HG02798 (cell line): ENCODE measurements around the gene MLKL.
"Not testable (repeated sequence)": the region's sequence is repeated elsewhere in the genome, so short reads cannot be mapped to it uniquely, and the experiment has no call there.

ENCODE experiments used
- ATAC-seq: cut with Tn5 transposase; IDR thresholded peaks from one replicate; pipeline ENCODE4 v1.9.1; 2021; ENCODE audit warnings: mild to moderate bottlenecking; ENCODE audit not compliant: unreplicated experiment, poor library complexity

The MLKL gene

GRCh38 chr16:74734361-74735161 is 33.9 kb upstream of the MLKL start:
- ATAC-seq = no peak

DNA sequence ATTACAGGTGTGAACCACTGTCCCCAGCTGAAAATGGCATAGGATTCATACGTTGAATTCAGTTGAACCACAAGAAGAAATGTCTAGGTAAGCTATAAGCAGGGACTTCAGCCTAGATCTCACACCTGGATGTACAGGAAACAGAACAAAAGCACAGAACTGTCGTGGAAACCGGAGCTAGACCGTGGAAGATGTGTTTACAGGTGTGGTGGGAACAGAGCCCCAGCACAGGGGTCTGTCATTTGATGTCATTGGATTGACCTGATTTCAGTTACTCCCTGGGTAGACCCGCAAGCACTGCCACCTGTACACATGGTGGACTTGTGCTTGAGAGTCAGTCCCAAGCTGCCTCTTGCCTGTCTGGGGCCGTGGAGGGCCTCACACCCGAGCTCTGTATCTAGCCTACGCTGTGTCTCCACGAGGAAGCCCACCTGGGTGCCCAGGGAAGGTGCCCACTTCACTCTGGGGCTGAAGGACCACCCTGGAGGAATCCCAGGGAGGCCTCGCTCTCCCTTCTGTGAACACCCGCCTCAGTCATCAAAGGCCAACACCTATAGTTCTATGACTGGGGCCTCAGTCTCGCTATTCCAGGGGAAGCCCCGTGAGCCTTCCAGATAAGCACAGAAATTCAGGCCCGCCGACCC is 32.2 kb upstream of the MLKL start:
- no peak for ATAC-seq

GRCh38 chr16:74731853-74732477 is 31.3 kb upstream of the MLKL start:
- no peak for ATAC-seq

DNA sequence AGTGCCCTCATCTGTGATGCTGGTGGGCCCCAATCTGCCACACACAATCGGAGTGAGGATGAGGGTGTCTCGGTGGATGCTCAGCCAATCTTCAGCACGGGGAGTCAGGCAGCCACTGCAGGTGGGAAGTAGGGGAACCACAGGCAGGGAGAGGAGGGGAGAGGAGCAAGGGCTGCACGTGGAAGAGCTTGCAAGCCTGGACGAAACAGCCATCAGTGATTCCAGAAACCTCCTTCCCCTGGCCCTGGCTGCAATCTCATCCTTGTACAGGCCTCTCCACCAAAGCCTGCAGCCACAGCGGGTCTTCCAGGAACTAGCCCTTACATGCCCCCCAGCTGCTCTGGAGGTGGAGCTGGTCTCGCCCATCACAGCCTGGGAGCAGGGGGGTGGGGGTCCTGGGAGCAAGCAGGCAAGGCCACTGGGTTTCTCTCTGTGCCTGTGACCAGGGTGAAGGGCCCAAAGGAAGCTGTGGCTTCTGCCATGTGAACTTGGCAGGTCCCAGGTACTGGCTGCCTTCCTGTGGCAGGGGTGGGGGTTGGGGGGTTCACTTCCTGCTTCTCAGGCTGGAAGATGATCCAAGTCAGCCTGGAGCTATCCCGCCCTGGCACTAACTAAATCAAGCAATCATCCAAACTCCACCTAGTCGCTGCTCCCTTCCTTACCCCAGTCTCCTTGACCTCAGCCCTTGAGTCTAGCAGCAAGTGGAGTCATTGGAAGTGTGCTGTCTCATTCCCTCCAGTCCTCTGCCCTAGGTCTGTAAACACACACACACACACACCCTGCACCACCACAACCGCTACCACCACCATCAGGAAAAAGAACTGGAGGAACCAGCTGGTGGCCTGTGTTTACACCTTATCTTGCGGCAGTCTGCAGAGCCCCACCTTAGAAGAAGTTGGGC is 29.4 kb upstream of the MLKL start:
- no peak for ATAC-seq

GRCh38 chr16:74727903-74728302 is 27.2 kb upstream of the MLKL start:
- no peak for ATAC-seq

- ATAC-seq = no peak
Observed at GRCh38 chr16:74726716-74727115, 26.1 kb upstream of the MLKL start.

GRCh38 chr16:74725651-74726455 is 25.2 kb upstream of the MLKL start:
- ATAC-seq = no peak

DNA sequence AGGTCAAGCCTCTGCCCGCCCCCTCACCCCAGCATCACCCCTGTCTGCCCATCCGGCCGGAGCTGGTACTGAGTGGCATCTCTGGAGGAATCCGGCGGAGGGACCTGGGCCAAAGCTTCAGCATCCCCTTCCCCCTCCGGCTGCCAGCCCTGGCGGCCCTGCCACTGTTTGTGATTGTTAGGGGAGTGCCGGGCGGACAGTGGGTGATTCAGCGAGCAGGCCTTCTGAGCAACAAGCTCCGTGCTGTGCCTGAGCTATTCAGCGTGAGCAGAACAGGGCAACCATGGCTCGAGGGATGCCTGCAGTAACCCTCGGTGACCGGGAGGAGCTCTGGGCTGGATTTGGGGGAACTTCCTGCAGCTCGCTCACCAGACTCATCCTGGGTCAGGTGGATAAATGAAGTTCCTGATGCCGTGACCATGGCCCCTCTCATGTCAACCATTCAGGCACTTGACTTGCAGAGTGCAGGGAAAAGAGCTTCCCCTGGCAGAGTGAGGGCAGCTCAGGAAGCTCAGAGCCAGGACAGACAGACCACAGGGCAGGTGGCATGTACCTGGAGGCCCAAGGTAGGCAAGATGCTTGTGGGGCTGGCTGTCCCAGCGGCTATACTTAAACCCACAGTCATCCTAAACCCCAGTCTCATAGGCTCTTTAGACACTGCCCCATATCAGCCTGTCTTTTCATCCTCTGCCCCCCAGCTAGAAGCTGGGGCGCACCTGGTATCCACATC is 24.3 kb upstream of the MLKL start:
- no peak for ATAC-seq

GRCh38 chr16:74723256-74723655 is 22.6 kb upstream of the MLKL start:
- no peak for ATAC-seq

DNA sequence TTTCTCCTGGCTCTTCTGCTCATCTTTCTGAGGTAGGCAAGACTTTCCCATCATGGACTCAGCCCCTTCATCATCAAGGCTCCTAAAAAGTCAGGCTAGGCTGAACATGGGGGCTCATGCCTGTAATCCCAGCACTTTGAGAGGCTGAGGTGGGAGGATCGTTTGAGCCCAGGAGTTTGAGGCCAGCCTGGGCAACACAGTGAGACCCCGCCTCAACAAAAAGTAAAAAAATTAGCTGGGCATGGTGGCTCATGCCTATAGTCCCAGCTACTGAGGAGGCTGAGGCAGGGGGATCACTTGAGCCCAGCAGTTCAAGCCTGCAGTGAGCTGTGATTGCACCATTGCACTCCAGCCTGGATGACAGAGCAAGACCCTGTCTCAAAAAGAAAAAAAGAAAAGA is 21.5 kb upstream of the MLKL start:
- not testable (repeated sequence) for ATAC-seq

- no peak for ATAC-seq
Observed at GRCh38 chr16:74721716-74722115, 21.1 kb upstream of the MLKL start.

- ATAC-seq = no peak
Observed at GRCh38 chr16:74720579-74720978, 19.9 kb upstream of the MLKL start.

DNA sequence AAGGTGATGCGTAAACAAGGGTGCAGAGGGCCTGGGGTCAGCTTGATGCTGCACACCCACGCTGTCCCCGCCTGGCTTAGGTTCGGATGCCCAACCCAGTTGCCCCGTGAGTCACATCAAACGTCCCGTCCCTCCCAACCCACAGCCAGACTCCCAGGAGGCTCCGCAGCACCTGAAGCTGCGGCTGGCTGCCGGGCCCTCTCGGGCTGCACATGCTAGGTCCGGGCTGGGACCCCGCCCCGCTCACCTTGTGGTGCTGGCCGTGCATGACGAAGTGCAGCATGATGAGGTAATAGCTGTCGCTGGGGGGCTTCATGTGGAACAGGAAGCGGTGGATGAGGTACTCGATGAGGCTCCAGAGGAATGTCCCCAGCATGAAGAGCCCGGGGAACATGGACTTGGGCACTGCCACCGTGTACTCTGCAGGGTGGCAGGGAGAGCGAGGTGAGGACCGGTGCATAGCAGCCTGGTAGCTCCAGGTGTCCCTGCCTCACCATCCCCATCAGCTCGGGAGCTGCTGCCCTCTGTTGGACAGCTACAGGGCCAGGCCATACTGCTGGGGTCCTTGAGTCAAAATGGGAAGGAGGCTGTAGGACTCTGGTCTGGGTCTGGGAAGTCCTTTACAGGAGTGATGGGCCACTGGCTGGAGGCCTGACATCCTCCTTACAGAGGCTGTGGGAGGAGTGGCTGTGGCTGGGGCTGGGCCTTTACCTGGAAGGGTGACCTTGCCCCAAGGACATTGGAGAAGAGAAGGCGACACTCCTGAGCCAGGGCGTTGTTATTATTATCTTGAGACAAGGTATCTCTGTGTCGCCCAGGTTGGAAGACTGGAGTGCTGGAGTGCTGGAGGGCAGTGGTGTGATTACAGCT is 18.3 kb upstream of the MLKL start:
- no peak for ATAC-seq

DNA sequence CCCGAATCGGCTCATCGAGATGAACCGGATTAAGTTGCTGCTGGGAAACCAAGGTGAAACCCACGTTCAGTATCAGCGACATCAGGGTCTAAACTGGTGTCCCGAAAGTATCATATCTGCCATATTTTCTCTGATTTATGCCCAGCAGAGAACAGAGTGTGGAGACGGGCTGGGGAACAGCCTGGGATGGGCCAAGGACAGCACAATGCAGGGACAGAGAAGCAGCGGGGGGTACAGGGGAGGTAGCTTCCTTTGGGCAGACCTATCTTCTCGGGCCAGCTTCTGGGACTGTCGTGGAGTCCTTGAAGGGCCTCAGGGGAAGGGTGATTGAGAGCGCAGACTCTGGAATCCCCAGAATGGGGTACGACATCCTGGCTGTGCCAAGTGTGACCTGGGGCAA is 17.5 kb upstream of the MLKL start:
- no peak for ATAC-seq

DNA sequence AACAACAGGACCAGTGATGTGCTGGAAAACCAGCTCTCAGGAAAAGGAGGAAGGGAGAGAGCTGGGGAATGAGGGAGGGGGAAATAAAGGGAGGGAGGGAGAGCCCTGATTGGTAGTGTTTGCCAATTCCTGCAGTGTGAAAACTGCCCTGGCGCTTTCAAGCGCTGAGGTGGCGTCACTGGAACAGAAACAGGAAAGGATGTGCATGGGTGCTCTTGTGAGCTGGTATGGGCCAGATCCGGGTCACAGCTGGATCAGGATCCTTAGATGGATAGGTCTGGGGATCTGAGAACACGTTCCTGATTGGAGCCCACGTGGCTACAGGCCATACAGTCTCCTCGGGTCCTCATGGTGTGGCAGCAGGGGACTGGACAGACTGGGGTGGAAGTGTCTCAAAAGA is 16.7 kb upstream of the MLKL start:
- no peak for ATAC-seq

DNA sequence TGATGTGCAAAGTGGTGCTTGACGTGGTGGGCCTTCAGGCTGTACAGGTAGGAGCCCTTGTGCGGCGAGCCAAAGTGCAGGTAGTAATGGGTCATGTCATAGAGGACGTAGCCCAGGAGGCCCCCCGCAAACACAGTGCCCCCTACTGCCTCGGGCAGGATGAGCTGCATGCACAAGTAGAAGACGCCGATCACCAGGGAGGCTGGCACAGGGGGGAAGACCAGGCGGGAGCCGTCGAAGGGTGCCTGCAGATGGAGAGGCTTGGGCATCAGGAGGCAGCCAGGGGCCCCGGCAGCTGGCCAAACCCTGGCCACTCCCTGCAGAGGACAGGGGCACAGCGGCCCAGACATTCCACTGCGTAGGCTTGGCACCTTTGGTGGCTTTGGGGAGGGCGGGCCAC is 15.7 kb upstream of the MLKL start:
- no peak for ATAC-seq

GRCh38 chr16:74713876-74714275 is 13.2 kb upstream of the MLKL start:
- no peak for ATAC-seq

GRCh38 chr16:74713325-74713724 is 12.7 kb upstream of the MLKL start:
- no peak for ATAC-seq
